ENCODE results near the gene PTGFRN.

The PTGFRN gene

DNA sequence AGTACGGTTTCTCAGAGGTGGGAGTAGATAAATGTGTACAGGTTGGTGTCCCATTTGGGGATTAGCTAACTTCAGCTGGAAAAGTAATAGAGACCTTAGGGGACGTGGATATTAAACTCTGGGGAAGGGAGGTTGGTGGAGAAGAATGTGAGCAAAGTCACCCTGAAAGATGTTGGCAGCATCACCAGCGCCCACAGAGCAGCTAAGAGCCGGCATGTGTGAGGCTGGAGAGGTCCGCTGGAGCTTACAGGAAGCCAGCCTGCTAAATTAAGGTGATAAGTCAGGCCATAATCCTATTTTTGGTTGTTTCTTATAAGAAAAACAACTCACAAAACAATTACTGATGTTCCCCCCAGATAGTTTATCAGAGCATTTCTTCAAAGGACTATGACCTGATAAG lies 12.2 kb downstream of the PTGFRN start:
- Histone ChIP-seq H3K27ac (replicated peaks) (no peak overlapping the region), H3K27me3 (ENCODE audit: insufficient read depth, poor library complexity, severe bottlenecking) (no peaks in the 10 kb centered on the region), H3K4me3 (replicated peaks; ENCODE audit: insufficient read depth, low read length) (no peak overlapping the region)
- TF ChIP-seq GABPA (IDR thresholded peaks at IDR 0.05; ENCODE audit: low read depth) (no peak), SPI1 (IDR thresholded peaks at IDR 0.05; ENCODE audit: borderline replicate concordance, low read depth) (no peak), POLR2AphosphoS5 (IDR thresholded peaks at IDR 0.05; ENCODE audit: low read depth) (no peak)
- TF ChIP-seq, protein P1, sequence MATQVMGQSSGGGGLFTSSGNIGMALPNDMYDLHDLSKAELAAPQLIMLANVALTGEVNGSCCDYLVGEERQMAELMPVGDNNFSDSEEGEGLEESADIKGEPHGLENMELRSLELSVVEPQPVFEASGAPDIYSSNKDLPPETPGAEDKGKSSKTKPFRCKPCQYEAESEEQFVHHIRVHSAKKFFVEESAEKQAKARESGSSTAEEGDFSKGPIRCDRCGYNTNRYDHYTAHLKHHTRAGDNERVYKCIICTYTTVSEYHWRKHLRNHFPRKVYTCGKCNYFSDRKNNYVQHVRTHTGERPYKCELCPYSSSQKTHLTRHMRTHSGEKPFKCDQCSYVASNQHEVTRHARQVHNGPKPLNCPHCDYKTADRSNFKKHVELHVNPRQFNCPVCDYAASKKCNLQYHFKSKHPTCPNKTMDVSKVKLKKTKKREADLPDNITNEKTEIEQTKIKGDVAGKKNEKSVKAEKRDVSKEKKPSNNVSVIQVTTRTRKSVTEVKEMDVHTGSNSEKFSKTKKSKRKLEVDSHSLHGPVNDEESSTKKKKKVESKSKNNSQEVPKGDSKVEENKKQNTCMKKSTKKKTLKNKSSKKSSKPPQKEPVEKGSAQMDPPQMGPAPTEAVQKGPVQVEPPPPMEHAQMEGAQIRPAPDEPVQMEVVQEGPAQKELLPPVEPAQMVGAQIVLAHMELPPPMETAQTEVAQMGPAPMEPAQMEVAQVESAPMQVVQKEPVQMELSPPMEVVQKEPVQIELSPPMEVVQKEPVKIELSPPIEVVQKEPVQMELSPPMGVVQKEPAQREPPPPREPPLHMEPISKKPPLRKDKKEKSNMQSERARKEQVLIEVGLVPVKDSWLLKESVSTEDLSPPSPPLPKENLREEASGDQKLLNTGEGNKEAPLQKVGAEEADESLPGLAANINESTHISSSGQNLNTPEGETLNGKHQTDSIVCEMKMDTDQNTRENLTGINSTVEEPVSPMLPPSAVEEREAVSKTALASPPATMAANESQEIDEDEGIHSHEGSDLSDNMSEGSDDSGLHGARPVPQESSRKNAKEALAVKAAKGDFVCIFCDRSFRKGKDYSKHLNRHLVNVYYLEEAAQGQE (IDR thresholded peaks at IDR 0.05; ENCODE audit: insufficient replicate concordance, low read depth), result no peak
- TF ChIP-seq, protein P2, sequence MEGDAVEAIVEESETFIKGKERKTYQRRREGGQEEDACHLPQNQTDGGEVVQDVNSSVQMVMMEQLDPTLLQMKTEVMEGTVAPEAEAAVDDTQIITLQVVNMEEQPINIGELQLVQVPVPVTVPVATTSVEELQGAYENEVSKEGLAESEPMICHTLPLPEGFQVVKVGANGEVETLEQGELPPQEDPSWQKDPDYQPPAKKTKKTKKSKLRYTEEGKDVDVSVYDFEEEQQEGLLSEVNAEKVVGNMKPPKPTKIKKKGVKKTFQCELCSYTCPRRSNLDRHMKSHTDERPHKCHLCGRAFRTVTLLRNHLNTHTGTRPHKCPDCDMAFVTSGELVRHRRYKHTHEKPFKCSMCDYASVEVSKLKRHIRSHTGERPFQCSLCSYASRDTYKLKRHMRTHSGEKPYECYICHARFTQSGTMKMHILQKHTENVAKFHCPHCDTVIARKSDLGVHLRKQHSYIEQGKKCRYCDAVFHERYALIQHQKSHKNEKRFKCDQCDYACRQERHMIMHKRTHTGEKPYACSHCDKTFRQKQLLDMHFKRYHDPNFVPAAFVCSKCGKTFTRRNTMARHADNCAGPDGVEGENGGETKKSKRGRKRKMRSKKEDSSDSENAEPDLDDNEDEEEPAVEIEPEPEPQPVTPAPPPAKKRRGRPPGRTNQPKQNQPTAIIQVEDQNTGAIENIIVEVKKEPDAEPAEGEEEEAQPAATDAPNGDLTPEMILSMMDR (IDR thresholded peaks at IDR 0.05; ENCODE audit: insufficient read depth, low read length), result no peak
- DNase-seq (ENCODE audit: low read depth in 1 of 2, low spot score in 1 of 2), result no peak

DNA sequence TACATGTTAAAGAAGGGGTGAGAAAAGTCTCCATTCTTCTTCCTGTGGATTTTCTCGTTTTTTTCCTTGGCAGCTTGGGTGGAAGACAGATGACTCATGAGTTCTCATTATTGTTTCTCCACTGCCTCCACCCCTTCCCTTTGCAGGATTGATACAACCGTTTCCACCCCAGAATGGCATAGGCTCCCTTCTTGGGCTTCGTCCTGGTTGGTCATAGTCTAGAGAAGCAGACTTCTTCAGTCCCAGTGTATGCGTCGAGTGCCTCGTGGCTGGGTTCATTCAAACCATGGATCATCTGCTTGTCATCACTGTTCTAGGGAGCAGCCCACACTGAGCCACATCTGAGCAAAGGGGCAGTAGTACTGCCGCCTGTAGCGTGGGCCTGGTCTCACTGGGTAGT lies 13.7 kb downstream of the PTGFRN start:
- Histone ChIP-seq H3K27me3 (ENCODE audit: insufficient read depth, poor library complexity, severe bottlenecking) (no peaks in the 10 kb centered on the region), H3K27ac (replicated peaks) (no peak overlapping the region), H3K4me3 (replicated peaks; ENCODE audit: insufficient read depth, low read length) (no peak overlapping the region)
- TF ChIP-seq SPI1 (IDR thresholded peaks at IDR 0.05; ENCODE audit: borderline replicate concordance, low read depth) (no peak), POLR2AphosphoS5 (IDR thresholded peaks at IDR 0.05; ENCODE audit: low read depth) (no peak), GABPA (IDR thresholded peaks at IDR 0.05; ENCODE audit: low read depth) (no peak)
- TF ChIP-seq, protein P2 (IDR thresholded peaks at IDR 0.05; ENCODE audit: insufficient read depth, low read length), result no peak
- TF ChIP-seq, protein P1 (IDR thresholded peaks at IDR 0.05; ENCODE audit: insufficient replicate concordance, low read depth), result no peak
- no peak for DNase-seq (ENCODE audit: low read depth in 1 of 2, low spot score in 1 of 2)

DNA sequence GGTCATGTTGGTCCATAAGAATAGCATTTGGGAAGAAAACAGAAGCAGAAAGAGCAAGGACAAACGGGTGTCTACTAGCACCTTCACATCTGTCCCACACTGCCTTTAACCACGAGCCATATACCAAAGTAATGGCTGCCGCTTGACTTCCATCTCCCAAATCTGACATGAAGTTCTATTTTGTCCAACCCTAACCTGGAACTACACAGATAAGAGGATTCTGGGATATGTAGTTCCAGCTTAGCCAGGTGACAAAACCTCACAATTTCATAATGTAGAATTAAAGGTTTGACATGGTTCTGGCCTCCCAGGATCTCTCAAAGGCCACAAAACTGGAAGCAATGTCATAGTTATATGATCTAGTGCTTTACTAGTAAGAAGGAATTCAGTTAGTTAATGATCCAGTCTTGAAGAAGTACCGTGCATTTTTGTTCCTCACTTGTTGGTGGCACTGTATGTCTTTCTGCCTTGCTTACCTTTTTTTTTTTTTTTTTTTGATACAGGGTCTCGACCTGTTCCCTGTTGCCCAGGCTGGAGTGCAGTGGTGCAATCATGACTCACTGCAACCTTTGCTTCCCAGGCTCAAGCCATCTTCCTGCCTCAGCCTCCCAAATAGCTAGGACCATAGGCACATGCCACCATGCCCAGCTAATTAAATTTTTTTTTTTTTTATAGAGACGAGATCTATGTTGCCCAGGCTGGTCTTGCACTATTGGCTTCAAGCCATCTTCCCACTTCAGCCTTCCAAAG lies 17.5 kb downstream of the PTGFRN start:
- Histone ChIP-seq H3K27me3 (ENCODE audit: insufficient read depth, poor library complexity, severe bottlenecking) (no peaks in the 10 kb centered on the region), H3K27ac (replicated peaks) (no peak overlapping the region), H3K4me3 (replicated peaks; ENCODE audit: insufficient read depth, low read length) (no peak overlapping the region)
- no peak for TF ChIP-seq SPI1 (IDR thresholded peaks at IDR 0.05; ENCODE audit: borderline replicate concordance, low read depth)
- TF ChIP-seq, protein P1 (IDR thresholded peaks at IDR 0.05; ENCODE audit: insufficient replicate concordance, low read depth), result no peak
- TF ChIP-seq, protein P2 (IDR thresholded peaks at IDR 0.05; ENCODE audit: insufficient read depth, low read length), result no peak
- TF ChIP-seq GABPA (IDR thresholded peaks at IDR 0.05; ENCODE audit: low read depth), result no peak
- TF ChIP-seq POLR2AphosphoS5 (IDR thresholded peaks at IDR 0.05; ENCODE audit: low read depth), result no peak
- DNase-seq (ENCODE audit: low read depth in 1 of 2, low spot score in 1 of 2), result no peak
